Head of caudate nucleus (tissue), 42 donors: ENCODE measurements around the gene ZBTB5.
"Not testable (repeated sequence)": the region's sequence is repeated elsewhere in the genome, so short reads cannot be mapped to it uniquely, and the experiment has no call there.

Experiments used
- DNase-seq, 42 donors: peaks; one replicate each; pipeline versions ENCODE4 v3.0.0 to v3.0.0-alpha.2; 2020 to 2021; ENCODE audit warnings: mixed read lengths in 7 of 42
- intact Hi-C: fragments of 100-400 bp; cut with DNase I; formaldehyde crosslinking; loops from one replicate; pipeline ENCODE4 v1.15.0; 2022

Gene ZBTB5

GRCh38 chr9:37430841-37431597, 34.2 kb downstream of the ZBTB5 start:
- intact Hi-C loops, result no loop called here
- DNase-seq, result peak; percentile 69 to 93 (median 85)

- intact Hi-C loops, result no loop called here
- no peak for DNase-seq
Observed at GRCh38 chr9:37429441-37430285, 35.6 kb downstream of the ZBTB5 start.

DNA sequence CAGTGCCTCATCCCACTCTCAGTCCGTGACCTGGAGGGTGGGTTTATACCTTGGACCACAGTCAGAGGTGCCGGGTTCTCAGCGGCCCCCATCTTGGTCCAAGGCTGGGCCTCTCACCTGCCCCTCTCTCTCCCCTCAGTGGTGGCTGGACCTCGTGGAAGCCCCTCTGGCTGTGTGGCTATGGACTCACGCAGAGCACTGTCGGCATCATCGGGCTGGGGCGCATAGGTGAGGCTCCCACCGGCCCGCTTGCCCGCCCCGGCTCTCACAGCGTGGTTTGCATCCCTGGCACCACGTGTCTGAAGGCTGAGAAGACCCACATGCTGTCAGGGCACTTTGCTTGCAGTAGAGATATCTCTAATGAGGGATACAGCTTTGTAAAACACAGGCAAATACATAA, 36.9 kb downstream of the ZBTB5 start:
- intact Hi-C loops, result no loop called here
- no peak for DNase-seq

DNA sequence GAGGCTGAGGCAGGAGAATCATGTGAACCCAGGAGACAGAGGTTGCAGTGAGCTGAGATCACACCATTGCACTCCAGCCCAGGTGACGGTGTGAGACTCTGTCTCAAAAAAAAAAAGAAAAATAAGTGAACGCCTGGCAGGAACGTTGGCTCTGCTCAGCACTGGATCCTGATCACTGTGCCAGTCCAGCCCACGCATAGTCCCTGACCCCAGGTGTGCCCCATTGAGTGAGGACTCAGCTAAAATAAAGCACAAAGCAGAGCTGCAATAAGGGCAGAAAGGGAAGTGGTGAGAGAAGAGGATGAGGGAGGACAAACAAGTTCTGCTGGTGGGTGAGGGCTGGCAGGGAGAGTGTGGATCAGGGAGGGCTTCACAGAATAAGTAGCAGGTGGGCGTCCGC, 38.4 kb downstream of the ZBTB5 start:
- no peak for DNase-seq
- intact Hi-C loops, result no loop called here

DNA sequence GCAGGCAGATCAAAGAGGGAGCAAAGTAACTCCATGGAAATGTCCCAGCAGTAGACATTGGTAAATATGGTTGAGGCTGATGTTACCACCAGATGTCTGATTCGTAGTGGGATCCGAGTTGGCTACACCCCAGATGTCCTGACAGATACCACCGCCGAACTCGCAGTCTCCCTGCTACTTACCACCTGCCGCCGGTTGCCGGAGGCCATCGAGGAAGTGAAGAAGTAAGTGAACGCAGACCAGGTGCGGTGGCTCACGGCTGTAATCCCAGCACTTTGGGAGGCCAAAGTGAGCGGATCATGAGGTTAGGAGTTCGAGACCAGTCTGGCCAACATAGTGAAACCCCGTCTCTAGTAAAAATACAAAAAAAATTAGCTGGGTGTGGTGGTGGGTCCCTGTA, 38.8 kb downstream of the ZBTB5 start:
- DNase-seq, intact Hi-C loops: not testable (repeated sequence)

GRCh38 chr9:37425298-37425752, 39.9 kb downstream of the ZBTB5 start:
- peak in 1 of 42 donors; percentile 61 for DNase-seq
- intact Hi-C loops, result no loop called here

GRCh38 chr9:37424686-37425297, 40.5 kb downstream of the ZBTB5 start:
- intact Hi-C loops, result no loop called here
- no peak for DNase-seq

- no peak for DNase-seq
- intact Hi-C loops, result no loop called here
Observed at GRCh38 chr9:37424204-37424685, 41.0 kb downstream of the ZBTB5 start.

- DNase-seq, result no peak
- intact Hi-C loops, result loop anchor here (2.0 kb wide), 1 partner anchor 41 kb away; the partner anchor contains the start of gene ZBTB5
Observed at GRCh38 chr9:37423508-37423907, 41.7 kb downstream of the ZBTB5 start.

GRCh38 chr9:37422289-37423104, 42.8 kb downstream of the ZBTB5 start, which contains the start of gene GRHPR:
Gene GRHPR (plus strand): TSS chr9:37422696. CDS start chr9:37422751, 55 bp downstream.
- peak; percentile 88 to 98 (median 96) for DNase-seq
- intact Hi-C loops, result loop anchor here (2.0 kb wide), 1 partner anchor 42 kb away; the partner anchor contains the start of gene ZBTB5

GRCh38 chr9:37421914-37422288, 43.3 kb downstream of the ZBTB5 start:
- intact Hi-C loops, result loop anchor here (2.0 kb wide), 1 partner anchor 43 kb away; the partner anchor contains the start of gene ZBTB5
- peak in 2 of 42 donors; percentile 28 to 53 for DNase-seq

DNA sequence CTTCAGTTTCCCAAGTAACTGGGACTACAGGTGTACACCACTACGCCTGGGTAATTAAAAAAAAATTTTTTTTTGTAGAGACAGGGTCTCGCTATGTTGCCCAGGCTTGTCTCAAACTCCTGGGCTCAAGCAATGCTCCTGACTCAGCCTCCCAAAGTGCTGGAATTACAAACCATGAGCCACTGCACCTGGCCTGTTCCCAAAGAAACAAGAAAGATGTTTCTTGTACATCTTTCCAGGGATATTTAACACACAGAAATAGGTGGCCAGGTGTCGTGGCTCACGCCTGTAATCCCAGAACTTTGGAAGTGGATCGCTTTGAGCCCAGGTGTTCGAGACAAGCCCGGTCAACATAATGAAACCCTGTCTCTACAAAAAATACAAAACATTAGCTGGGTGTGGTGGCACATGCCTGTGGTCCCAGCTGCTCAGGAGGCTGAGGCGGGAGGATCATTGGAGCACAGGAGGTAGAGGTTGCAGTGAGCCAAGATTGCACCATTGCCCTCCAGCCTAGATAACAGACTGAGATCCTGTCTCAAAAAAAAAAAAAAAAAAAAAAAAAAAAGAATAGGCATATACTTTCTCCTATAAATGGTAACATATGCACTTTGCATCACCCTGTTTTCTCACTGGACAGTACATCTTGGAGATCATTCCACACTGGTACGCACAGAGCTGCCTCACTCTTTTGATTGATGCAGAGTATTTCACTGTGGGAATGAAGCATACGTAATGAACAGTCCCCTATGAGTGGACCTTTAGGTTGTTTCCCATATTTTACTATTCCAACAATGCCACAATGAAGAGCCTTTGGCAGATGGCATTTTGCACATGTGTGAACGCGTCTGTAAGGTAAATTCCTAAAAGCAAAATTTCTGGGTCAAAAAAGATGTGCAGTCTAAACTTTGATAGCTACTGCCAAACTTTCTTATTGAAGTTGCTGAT, 44.7 kb downstream of the ZBTB5 start:
- intact Hi-C loops, result no loop called here
- no peak for DNase-seq

DNA sequence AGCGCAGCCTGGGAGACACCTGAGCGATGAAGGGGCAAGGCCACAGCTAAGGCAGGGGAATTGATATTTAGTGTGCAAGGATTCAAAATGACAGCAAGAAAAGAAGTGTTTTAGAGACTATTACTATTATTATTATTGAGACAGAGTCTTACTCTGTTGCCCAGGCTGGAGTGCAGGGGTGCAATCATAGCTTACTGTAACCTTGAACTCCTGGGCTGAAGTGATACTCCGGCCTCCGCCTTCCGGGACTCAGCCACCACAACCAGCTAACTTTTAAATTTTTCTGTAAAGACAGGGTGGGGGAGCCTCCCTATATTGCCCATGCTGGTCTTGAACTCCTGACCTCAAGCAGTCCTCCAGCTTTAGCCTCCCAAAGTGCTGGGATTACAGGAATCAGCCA, 46.0 kb downstream of the ZBTB5 start:
- intact Hi-C loops, result no loop called here
- no peak for DNase-seq

DNA sequence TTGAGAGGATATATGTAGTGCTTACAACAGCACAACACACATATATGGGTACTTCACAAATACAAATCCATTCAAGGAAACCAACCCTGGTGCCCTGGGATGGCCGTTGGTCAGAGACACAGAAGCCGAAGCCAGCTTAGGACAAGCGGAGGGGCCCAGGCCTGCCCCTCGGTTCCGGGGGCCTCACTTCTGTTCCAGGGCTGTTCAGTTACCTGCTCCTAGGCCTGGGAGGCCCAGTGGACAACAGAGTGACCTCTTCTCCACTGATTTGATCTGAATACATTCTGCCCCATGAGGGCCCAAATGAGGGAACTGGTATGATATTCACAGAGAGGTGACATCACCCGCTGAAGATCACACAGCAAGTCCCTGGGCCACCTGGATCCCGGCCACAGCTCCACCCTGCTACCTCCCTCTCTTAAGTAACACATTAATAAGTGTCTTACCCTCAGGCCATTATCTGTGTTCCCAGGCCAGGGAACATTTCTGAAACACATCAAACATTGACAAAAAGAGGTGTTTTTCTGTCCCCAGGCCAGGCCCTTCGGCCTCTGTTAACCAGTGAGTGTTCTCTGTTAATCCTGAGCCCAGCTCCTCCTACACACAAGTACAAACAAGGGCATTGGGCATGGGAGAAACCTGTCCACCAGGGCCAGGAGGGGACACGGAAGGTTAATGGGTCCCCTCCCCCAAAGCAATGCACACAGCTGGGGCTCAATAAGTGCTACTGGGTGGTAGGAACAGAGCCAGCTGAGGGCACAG, 47.2 kb downstream of the ZBTB5 start:
- intact Hi-C loops, result no loop called here
- DNase-seq, result no peak

DNA sequence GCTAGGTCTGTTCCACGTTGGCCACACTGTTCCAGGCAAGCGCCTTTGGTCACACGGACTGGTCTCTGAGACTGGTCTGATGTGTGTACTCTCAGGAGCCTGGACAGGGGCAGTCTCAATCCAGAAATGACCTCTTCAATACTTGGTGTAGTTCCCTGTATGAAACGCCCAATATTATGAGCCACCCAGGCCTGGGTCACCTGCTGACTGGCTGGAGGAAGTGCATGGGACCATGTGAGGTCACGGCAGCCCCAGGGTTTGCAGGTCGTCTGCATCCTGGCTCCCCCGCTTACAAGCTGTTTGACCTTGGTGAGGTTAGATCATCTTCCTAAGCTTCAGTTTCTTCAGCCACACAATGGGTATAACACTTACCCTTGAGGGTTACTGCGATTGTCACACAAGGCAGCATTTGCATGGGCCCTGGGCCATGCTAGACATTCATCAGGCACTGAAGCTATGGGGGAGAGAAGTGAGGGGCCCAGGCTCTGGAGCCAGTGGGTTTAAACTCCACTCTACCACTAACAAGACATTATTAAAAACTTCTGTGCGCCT, 47.9 kb downstream of the ZBTB5 start:
- intact Hi-C loops, result no loop called here
- no peak for DNase-seq

- peak; percentile 42 to 93 (median 79) for DNase-seq
- intact Hi-C loops, result no loop called here
Observed at GRCh38 chr9:37415011-37415719, 50.1 kb downstream of the ZBTB5 start.
